ENCODE results near the gene NR4A1.

NR4A1 gene

DNA sequence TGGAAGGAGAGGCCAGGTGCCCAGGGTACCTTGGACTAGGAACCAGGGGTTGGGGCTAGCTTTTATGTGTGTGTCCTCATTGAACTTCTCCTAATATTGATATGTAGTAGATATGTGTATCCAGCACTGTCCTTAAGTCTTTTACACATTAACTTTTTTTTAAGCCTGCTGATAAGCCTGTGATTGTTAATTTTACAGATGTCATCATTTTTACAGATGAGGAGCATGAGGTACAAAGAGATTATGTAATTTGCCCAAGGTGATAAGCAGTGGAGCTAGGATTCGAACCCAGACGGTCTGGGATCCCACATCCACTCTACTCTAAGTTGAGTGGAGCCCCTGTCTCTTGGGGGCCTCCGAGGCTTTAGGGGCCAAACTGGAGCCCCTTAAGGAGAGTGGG, 10.2 kb upstream of the NR4A1 start:
- DNase-seq, result no peak

DNA sequence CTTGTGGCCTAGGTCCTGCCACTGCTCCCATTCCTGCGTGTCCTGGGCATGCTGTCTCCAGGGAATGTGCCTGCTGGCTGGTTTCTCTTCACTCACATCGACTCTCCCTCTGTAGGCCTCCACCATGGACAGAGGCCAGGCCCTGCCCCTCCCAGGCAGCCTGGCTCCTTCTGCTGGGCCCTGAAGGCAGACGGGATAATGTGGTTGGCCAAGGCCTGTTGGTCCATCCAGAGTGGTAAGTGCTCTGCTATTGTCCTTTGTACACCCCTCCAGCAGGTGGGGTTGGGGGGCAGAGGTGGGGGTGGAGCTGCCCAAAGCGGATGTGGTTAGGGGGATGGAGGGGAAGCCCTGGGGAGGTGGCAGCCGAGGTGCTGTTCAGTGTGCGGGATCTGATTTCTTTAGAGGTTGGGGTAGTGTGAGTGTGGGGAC, 9.5 kb upstream of the NR4A1 start:
- DNase-seq, result no peak
- no peak for TF ChIP-seq POLR2A (IDR thresholded peaks at IDR 0.05; ENCODE audit: low read length)
- TF ChIP-seq GATA1 (IDR thresholded peaks at IDR 0.05; ENCODE audit: low read depth, low read length), result no peak

More for the DNA sequence above, 10.2 kb upstream of the NR4A1 start:
- no peak for TF ChIP-seq POLR2A (IDR thresholded peaks at IDR 0.05; ENCODE audit: low read length)
- no peak for TF ChIP-seq GATA1 (IDR thresholded peaks at IDR 0.05; ENCODE audit: low read depth, low read length)

DNA sequence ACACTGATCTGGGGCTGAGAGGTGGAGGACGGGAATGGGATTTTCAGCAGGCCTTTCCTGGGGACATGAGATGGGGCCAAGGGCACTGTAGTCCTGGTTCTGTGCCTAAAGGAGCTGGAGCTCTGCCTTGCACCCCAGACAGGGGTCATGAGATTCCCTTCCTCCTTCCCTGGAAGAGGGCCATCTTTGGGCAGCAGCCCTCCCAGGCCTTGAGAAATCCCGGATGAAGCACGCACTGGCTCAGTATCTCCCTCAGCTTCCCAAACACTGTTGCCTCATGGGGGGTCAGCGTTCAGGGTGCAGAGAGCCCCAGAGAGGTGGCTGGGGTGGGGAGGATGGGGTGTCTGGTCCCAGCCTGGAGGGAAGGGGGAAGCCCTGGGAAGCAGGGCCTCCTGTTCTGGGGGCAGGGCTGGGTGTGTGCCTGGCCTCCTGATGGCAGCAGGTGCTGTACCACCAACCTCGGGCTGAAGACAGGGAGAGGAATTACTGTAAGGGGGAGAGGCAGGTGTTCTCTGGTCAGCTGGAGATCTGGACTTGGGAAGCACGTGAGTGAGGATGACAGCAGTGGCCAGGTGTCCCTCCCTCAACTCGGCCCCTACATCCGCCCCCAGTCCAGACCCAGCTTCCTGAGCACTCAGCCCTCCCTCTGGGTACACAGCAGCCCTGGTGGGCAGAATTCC, 8.4 kb upstream of the NR4A1 start:
- DNase-seq, result no peak
- TF ChIP-seq POLR2A (IDR thresholded peaks at IDR 0.05; ENCODE audit: low read length), result no peak
- no peak for TF ChIP-seq GATA1 (IDR thresholded peaks at IDR 0.05; ENCODE audit: low read depth, low read length)

DNA sequence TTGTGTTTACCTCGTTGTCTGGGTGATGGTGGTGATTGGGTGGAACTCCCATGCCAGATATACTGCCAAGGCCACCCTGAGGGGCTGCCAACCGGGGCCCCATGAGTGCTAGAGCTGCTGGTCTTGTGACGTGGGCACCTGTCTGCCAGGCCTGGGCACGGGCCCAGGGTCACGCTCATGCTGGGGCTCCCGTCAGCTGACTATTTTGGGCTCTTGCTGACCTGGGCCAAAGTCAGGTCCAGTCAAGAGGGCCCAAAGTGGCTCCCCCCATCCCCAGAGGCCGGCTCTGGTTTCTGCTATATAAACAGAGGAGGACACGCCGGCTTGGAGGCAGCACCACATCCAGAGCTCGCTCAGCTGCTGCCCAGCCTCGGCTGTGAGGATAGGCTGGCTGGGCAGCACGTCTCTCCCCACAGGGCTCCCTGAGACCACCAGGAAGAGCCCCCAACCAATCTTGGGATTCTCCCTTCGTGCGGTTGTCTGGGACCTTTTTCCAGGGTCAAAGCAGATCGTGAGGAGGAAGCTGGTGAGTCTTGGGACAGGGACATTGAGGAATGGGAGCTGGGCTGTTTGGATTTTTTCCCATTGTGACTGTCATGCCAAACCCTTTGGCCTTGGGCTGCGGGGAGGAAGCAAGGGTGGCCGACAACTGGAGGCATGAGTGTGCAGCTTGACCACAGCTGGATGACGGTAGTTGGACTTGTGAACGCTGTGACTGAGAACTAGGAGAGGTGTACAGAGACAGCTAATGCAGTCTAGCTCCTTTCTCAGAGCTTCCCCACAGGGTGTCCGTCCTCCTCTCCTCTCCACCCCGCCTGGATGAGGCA, 7.6 kb upstream of the NR4A1 start:
- TF ChIP-seq GATA1 (IDR thresholded peaks at IDR 0.05; ENCODE audit: low read depth, low read length) (no peak), POLR2A (IDR thresholded peaks at IDR 0.05; ENCODE audit: low read length) (no peak)
- no peak for DNase-seq

DNA sequence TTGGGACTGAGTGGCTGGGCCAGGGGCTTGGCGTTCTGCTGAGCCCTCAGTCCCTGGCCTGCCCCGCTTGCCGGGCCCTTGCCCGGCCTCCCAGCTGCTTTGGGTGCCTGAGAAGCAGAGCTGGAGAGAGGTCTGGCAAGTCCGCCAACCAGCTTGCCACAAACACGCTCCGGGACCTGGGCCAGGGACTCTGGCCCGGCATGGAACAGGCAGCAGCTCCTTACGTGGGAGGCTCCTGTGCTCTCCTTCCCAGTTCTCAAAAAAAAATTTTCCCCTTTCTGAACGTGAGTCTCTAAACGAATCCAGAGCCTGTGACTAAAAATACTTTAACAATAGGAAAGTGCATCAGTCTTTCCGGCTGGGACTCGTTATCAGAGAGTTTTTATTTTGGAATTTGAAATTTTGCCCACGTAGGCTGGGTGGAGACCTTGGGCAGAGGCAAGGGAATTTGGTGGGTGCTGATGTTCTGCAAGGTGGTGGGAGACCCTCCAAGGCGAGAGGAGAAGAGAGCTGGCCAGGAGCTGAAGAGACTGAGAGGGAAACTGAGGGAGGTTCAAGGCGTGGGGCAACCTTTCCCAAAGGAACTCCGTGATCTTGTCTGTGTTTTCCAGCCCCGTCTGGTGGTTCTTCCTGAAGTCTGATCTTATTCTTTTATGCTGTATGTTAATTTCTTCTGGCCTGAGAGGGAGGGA, 6.8 kb upstream of the NR4A1 start:
- TF ChIP-seq POLR2A (IDR thresholded peaks at IDR 0.05; ENCODE audit: low read length), result no peak
- TF ChIP-seq GATA1 (IDR thresholded peaks at IDR 0.05; ENCODE audit: low read depth, low read length), result no peak
- no peak for DNase-seq

DNA sequence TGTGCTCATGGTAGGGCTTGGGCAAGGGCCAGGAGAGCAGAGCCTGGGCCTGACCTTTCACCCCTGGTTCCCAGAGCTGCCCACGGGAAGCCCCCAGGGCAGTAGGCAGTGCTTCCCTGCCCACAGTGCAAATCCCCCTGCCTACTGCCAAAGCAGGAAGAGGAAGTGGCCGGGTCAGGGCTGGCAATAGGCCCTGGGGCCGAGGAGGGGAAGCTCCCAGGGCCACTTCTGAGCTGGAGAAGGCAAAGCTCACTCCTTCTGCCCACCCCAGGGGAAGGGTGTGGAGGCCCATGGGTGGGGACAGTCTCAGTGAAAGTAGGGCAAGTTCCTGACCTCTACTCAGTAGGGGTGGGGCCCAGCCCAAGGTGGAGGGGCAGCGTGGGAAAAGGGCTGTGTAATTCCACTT, 5.4 kb upstream of the NR4A1 start:
- TF ChIP-seq POLR2A (IDR thresholded peaks at IDR 0.05; ENCODE audit: low read length) (no peak), GATA1 (IDR thresholded peaks at IDR 0.05; ENCODE audit: low read depth, low read length) (no peak)
- peak in 1 of 2 experiments; percentile 19 for DNase-seq

DNA sequence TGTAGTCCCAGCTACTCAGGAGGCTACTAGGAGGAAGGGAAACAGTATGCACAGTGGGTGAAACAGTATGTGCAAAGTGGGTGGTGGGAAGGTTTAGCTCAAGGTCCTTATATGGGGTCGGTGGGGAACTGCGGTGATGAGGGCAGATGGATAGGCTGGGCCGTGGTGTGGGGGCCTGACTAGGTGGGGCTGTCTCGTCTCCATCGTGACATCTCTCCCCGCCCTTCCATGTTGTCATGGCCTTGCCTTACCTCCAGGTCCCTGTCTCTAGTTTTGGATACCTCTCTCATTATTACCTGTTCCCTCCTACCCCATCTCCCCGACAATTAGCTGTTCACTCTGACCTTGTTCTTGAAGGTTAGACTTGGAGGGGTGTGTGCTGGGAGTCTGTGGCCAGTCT, 4.4 kb upstream of the NR4A1 start:
- DNase-seq, result no peak
- TF ChIP-seq GATA1 (IDR thresholded peaks at IDR 0.05; ENCODE audit: low read depth, low read length), result no peak

DNA sequence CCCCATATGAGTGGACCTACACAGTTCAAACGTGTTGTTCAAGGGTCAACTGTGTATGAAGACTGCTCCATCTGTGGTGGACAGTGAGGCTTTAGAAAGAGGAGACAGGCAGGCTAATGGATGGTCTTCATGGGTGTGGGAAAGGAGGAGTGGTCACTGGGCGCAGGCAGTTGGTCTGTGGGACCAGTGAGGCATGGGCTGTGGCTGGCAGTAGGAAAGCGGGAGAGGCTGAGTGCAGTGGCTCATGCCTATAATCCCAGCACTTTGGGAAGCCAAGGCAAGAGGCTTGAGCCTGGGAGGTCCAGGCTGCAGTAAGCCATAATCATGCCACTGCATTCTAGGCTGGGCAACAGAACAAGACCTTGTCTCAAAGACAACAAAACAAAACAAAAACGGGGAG, 2.0 kb upstream of the NR4A1 start:
- DNase-seq, result no peak
- no peak for TF ChIP-seq GATA1 (IDR thresholded peaks at IDR 0.05; ENCODE audit: low read depth, low read length)
- TF ChIP-seq POLR2A (IDR thresholded peaks at IDR 0.05; ENCODE audit: low read length), result no peak

DNA sequence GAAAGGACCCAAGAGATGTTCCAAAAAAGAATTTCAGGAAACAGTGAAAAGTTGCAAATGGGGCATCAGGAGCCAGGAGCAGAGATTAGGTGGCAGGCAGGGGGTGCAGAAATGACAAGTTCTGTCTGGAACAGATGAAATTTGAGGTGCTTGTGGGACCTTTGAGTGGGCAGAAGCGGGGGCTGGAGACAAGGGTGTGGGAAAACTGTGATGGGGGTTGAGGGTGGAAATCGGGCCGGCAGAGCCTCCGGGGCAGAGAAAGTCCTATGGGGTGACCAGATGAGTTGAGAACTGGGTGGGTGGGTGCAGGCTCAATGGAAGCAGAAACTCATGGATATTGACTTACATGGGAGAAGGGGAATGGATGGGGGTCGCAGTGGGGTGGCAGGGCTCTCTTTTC, 1.6 kb upstream of the NR4A1 start:
- no peak for DNase-seq
- TF ChIP-seq POLR2A (IDR thresholded peaks at IDR 0.05; ENCODE audit: low read length), result no peak

DNA sequence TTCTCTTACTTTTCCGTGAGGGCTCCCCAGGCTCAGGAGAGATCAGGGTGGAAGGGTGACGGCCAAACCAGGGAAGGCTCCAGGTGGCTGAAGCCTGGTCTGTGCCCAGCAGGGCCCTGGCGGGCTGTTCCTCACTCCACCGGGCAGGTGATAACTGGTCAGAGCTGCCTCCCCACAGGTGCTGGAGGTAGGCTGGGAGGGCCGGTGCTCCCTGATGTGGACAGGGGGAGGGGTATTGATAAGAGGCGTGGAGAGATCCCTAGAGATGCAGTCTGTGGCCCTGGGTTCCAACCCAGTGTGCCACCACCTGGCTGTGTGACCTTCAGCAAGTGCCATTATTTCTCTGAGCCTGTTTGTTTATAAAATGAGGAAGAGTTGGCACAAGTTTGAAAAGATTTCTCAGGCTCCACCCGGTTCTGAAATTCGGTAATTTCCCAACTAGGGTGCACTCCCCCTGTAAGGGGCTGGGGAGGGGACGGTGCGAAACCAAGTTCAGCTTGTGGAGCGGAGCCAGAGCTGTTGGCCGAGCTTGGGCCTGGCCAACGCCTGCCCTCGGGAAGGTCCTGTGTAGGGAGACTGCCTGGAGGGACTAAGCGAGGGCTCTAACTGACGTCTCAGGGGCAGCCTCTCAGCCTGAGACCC, 1.0 kb upstream of the NR4A1 start:
- peak; percentile 19 for TF ChIP-seq POLR2A (IDR thresholded peaks at IDR 0.05; ENCODE audit: low read length)
- no peak for TF ChIP-seq GATA1 (IDR thresholded peaks at IDR 0.05; ENCODE audit: low read depth, low read length)
- no peak for DNase-seq

DNA sequence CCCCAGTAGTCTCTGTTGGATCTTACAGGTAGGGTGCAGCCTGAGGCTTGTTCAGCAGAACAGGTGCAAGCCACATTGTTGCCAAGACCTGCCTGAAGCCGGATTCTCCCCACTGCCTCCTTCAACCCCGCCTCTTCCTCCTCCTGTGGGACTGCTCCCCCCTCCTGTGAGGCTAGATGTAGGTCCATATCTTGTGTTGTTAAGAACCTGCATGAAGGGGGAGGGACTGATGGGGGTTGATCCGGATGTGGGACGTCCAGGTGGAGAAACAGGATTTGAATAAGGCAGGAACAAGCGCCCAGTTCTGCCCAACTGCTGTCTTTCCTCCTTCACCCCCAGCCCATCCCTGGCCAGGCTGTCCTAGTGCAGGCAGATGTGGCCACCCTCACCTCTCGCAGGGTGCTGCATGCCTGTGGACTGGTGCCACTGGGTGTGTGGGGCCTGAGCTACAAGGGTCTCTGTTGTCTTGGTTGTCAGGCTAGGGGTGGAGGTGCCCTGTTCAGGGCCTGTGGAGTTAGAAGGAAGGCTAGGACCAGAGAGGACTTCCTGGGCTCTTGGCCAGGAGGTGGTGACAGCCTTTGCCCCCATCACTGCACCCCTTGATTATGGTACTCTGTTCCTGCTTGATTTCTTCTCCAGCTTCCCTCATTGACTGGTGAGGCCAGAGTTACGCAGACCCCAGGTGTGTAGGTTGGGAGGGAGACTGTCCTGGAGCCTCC, 1.4 kb downstream of the NR4A1 start:
- TF ChIP-seq POLR2A (IDR thresholded peaks at IDR 0.05; ENCODE audit: low read length) (peak; percentile 3), GATA1 (IDR thresholded peaks at IDR 0.05; ENCODE audit: low read depth, low read length) (no peak)
- DNase-seq, result no peak

DNA sequence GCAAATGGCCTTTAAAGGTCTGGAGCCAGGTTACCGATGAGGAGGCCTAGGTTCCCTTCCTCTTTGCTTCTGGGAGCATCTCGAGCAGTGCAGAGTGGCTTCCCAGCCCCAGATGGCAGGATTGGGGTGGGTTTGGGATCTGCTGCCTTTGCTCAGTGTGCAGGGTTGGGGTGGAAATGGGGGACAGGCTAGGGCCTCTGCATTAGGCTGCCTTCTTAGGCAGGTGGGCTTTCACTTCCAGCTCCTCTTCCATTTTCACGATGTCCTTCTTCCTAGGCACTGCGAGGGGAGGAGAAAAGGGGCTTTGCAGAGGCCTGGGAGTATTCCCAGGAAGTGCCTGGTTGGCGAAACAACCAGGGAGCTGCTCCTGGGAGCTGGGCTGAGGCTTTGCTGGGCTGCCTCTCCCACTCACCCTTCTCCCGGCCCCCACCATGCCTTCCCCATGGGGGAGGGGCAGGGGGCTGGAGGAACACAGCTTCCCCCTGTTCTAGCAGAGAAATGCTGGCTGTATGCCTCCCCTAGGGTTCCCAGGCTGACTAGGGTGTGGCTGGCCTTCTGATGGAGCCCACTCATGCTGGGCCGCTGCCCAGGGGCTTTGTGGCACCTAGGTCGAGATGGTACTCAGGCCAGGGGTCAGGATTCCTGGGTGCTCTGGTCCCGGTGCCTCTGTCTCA, 2.4 kb downstream of the NR4A1 start:
- DNase-seq, result no peak
- no peak for TF ChIP-seq POLR2A (IDR thresholded peaks at IDR 0.05; ENCODE audit: low read length)
- TF ChIP-seq GATA1 (IDR thresholded peaks at IDR 0.05; ENCODE audit: low read depth, low read length), result no peak

DNA sequence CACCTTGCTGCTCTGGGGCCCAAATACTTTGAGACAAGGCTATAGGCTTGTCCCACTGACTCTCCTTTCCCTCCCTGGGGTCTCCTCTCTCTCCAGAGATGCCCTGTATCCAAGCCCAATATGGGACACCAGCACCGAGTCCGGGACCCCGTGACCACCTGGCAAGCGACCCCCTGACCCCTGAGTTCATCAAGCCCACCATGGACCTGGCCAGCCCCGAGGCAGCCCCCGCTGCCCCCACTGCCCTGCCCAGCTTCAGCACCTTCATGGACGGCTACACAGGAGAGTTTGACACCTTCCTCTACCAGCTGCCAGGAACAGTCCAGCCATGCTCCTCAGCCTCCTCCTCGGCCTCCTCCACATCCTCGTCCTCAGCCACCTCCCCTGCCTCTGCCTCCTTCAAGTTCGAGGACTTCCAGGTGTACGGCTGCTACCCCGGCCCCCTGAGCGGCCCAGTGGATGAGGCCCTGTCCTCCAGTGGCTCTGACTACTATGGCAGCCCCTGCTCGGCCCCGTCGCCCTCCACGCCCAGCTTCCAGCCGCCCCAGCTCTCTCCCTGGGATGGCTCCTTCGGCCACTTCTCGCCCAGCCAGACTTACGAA, 3.1 kb downstream of the NR4A1 start:
- peak; percentile 10 for TF ChIP-seq POLR2A (IDR thresholded peaks at IDR 0.05; ENCODE audit: low read length)
- TF ChIP-seq GATA1 (IDR thresholded peaks at IDR 0.05; ENCODE audit: low read depth, low read length), result no peak
- DNase-seq, result no peak

All from erythroblast (primary cell).